Fibroblast of mammary gland (primary cell): ENCODE results near the gene SPA17.

Experiments used
- DNase-seq: peaks from one replicate; pipeline ENCODE4 v3.0.0-alpha.2; 2010; ENCODE audit warnings: low read depth
- H3K4me3 ChIP-seq: 2 replicates; pipeline ENCODE4 v1.5.1; 2011; ENCODE audit warnings: low read depth, mild to moderate bottlenecking, low read length, moderate library complexity; ENCODE audit not compliant: control insufficient read depth
- CTCF ChIP-seq: conservative IDR thresholded peaks from 2 replicates; pipeline ENCODE4 v1.5.1; 2011; ENCODE audit warnings: low read depth, low read length, inconsistent platforms; ENCODE audit not compliant: control insufficient read depth, insufficient read depth

SPA17 gene

GRCh38 chr11:124638500-124638899 is 35.2 kb upstream of the SPA17 start:
- H3K4me3 ChIP-seq = no peak overlapping the region
- TF ChIP-seq CTCF = no peak
- no peak for DNase-seq

GRCh38 chr11:124639186-124639585 is 34.5 kb upstream of the SPA17 start:
- DNase-seq = no peak
- no peak for TF ChIP-seq CTCF
- no peak overlapping the region for H3K4me3 ChIP-seq

- H3K4me3 ChIP-seq = no peak overlapping the region
- DNase-seq = peak; percentile 15
- no peak for TF ChIP-seq CTCF
Observed at GRCh38 chr11:124640666-124641065, 33.0 kb upstream of the SPA17 start.

- no peak for DNase-seq
- no peak overlapping the region for H3K4me3 ChIP-seq
- no peak for TF ChIP-seq CTCF
Observed at GRCh38 chr11:124642628-124643027, 31.1 kb upstream of the SPA17 start.

GRCh38 chr11:124643042-124643604 is 30.6 kb upstream of the SPA17 start:
- no peak overlapping the region for H3K4me3 ChIP-seq
- DNase-seq = no peak
- no peak for TF ChIP-seq CTCF

GRCh38 chr11:124643605-124644425 is 29.9 kb upstream of the SPA17 start:
- no peak for TF ChIP-seq CTCF

More at GRCh38 chr11:124643605-124644425, 29.9 kb upstream of the SPA17 start:
- no peak overlapping the region for H3K4me3 ChIP-seq
- DNase-seq = peak; percentile 94
